ENCODE results near the gene SLC35G4. TPM values are rescaled to one million over a fixed set of nuclear protein-coding genes. Genes with fewer than 3 reads are reported as not detected.
"Not testable (repeated sequence)": the region's sequence is repeated elsewhere in the genome, so short reads cannot be mapped to it uniquely, and the experiment has no call there.

The SLC35G4 gene
- total RNA-seq, 1 donor from 2014 or later = not detected

DNA sequence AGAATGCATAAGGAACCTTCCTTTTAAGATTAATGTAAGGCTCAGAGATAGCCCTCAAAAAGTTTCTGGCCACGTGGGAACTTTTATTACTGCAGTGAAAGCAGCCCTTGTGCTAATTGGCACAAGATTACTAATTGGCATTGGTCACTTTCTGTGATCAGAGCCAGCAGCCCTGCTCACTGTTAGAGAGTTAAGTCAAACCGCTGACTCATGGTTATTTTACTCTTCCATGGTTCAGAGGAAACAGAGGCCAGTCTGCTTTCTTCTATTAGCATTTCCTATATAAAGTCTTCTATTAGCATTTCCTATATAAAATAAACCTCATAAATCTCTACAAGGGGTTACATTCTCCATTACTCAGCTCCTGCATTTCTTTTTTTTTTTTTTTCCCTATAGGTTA, 1.5 kb upstream of the SLC35G4 start:
- ATAC-seq (no peak), DNase-seq (ENCODE audit: missing footprints) (no peak)
- intact Hi-C loops (cut with DNase I) = no loop called here

DNA sequence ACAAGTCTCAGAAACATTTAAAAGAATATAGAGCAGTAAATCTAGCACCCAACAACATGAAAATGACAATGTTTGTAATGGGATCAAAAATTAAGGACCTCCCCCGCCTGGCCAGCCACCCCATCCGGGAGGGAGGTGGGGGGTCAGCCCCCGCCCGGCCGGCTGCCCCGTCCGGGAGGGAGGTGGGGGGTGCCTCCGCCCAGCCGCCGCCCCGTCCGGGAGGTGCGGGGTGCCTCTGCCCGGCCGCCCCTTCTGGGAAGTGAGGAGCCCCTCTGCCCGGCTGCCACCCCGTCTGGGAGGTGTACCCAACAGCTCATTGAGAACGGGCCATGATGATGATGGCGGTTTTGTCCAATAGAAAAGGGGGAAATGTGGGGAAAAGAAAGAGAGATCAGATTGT, 778 bp upstream of the SLC35G4 start:
- DNase-seq (ENCODE audit: missing footprints); ATAC-seq; intact Hi-C loops (cut with DNase I): not testable (repeated sequence)

DNA sequence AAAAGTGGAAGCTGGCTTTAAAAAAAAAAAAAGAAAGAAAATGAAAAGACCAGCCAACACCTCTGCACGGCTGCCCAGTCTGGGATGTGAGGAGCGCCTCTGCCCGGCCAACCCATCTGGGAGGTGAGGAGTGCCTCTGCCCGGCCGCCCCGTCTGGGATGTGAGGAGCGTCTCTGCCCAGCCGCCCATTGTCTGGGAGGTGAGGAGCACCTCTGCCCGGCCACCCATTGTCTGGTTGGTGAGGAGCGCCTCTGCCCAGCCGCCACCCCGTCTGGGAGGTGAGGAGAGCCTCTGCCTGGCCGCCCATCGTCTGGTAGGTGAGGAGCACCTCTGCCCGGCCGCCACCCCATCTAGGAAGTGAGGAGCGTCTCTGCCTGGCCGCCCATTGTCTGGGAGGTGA, 3.7 kb downstream of the SLC35G4 start:
- ATAC-seq; DNase-seq (ENCODE audit: missing footprints); intact Hi-C loops (cut with DNase I): not testable (repeated sequence)

DNA sequence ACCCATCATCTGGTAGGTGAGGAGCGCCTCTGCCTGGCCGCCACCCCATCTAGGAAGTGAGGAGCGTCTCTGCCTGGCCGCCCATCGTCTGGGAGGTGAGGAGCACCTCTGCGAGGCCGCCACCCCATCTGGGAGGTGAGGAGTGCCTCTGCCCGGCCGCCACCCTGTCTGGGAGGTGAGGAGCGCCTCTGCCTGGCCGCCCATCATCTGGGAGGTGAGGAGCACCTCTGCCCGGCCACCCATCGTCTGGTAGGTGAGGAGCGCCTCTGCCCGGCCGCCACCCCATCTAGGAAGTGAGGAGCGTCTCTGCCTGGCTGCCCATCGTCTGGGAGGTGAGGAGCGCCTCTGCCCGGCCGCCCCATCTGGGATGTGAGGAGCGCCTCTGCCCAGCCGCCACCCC, 4.2 kb downstream of the SLC35G4 start:
- DNase-seq (ENCODE audit: missing footprints); intact Hi-C loops (cut with DNase I); ATAC-seq: not testable (repeated sequence)

DNA sequence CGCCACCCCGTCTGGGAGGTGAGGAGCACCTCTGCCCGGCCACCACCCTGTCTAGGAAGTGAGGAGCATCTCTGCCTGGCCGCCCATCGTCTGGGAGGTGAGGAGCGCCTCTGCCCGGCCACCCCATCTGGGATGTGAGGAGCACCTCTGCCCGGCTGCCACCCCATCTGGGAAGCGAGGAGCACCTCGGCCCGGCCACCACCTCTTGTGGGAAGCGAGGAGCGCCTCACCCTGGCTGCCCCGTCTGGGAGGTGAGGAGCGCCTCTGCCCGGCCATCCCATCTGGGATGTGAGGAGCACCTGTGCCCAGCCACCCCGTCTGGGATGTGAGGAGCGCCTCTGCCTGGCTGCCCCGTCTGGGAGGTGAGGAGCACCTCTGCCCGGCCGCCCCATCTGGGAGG, 4.6 kb downstream of the SLC35G4 start:
- not testable (repeated sequence) for ATAC-seq

DNA sequence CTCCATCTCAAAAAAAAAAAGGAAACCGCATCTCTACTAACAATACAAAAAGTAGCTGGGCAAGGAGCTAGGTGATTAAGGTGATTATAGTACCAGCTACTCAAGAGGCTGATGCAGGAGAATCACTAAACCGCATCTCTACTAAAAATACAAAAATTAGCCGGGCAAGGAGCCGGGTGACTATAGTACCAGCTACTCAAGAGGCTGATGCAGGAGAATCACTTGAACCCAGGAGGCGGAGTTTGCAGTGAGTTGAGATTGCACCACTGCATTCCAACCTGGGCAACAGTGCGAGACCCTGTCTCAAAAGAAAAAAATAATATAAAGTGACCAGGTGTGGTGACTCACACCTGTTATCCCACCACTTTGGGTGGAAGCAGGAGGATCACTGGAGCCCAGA, 5.6 kb downstream of the SLC35G4 start:
- intact Hi-C loops (cut with DNase I); DNase-seq (ENCODE audit: missing footprints); ATAC-seq: not testable (repeated sequence)

More for the DNA sequence above, 4.6 kb downstream of the SLC35G4 start:
- DNase-seq (ENCODE audit: missing footprints); intact Hi-C loops (cut with DNase I): not testable (repeated sequence)

DNA sequence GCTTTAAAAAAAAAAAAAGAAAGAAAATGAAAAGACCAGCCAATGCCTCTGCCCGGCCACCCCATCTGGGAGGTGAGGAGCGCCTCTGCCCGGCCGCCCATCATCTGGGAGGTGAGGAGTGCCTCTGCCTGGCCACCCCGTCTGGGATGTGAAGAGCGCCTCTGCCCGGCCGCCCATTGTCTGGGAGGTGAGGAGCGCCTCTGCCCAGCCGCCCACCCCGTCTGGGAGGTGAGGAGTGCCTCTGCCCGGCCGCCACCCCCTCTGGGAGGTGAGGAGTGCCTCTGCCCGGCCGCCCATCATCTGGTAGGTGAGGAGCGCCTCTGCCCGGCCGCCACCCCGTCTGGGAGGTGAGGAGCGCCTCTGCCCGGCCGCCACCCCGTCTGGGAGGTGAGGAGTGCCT, 37.9 kb downstream of the SLC35G4 start:
- ATAC-seq; intact Hi-C loops (cut with DNase I); DNase-seq (ENCODE audit: missing footprints): not testable (repeated sequence)

DNA sequence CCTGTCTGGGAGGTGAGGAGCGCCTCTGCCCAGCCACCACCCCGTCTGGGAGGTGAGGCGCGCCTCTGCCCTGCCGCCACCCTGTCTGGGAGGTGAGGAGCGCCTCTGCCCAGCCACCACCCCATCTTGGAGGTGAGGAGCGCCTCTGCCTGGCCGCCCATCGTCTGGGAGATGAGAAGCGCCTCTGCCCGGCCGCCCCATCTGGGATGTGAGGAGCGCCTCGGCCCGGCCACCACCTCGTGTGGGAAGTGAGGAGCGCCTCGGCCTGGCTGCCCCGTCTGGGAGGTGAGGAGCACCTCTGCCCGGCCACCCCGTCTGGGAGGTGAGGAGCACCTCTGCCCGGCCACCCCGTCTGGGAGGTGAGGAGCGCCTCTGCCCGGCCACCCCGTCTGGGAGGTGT, 38.4 kb downstream of the SLC35G4 start:
- intact Hi-C loops (cut with DNase I); ATAC-seq; DNase-seq (ENCODE audit: missing footprints): not testable (repeated sequence)

DNA sequence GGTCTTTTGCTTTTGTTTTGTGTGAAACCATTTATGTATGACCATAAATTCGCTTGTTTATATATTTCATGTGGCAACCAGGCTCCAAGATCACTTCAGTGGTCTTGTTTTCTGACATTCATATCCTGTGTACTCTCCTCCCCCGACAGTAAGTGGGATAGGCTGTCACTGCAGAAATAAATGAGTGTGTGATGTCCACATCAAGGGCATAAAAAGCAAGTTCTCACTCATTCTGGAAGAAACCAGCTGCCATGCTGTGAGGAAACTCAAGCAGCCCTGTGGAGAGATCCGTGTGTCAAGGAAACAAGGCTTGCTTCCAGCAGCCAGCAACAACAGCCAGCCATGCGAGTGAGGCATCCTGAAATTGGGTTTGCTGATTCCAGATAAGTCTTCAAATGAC, 40.4 kb downstream of the SLC35G4 start:
- intact Hi-C loops (cut with DNase I) = no loop called here

DNA sequence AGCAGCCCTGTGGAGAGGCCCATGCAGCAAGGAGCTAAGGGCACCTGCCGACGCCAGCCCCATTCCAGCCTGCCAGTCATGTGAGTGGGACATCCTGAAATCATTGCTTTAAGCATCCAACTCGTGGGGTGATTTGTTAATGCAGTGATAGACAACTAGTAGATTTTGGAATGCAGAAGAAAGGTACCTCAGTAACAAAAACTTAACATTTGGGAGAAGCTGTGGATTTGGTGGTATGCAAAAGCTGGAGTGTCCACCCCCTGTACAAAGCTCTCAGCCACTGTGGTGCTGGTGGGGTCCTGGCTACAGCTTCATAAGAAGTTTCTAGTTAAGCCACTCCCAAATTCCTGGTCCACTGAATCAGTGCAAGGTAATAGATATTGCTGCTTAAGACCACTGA, 42.5 kb downstream of the SLC35G4 start:
- intact Hi-C loops (cut with DNase I) = no loop called here

More for the DNA sequence above, 40.4 kb downstream of the SLC35G4 start:
- ATAC-seq = no peak
- no peak for DNase-seq (ENCODE audit: missing footprints)

DNA sequence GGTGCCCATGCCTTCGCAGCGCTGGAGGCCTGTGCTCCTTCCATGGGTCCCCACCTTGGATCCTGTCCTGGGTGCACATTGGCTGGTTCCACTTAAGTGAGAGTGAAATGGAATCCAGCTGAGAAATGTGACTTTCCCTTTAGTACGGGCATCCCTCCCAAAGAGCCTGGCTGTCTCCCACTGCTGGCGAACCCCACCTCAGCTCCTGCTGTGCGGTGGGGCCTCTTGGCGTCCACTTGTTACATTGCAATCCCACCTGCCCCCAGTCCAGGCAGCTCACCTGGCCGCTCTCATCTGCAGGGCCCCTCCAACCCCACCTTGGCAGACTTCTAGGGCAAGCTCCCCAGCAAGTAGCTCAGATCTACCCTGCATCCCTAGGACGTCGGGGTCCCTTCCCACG, 44.1 kb downstream of the SLC35G4 start:
- ATAC-seq (no peak), DNase-seq (ENCODE audit: missing footprints) (no peak)
- intact Hi-C loops (cut with DNase I) = no loop called here

More for the DNA sequence above, 42.5 kb downstream of the SLC35G4 start:
- no peak for DNase-seq (ENCODE audit: missing footprints)
- ATAC-seq = no peak

DNA sequence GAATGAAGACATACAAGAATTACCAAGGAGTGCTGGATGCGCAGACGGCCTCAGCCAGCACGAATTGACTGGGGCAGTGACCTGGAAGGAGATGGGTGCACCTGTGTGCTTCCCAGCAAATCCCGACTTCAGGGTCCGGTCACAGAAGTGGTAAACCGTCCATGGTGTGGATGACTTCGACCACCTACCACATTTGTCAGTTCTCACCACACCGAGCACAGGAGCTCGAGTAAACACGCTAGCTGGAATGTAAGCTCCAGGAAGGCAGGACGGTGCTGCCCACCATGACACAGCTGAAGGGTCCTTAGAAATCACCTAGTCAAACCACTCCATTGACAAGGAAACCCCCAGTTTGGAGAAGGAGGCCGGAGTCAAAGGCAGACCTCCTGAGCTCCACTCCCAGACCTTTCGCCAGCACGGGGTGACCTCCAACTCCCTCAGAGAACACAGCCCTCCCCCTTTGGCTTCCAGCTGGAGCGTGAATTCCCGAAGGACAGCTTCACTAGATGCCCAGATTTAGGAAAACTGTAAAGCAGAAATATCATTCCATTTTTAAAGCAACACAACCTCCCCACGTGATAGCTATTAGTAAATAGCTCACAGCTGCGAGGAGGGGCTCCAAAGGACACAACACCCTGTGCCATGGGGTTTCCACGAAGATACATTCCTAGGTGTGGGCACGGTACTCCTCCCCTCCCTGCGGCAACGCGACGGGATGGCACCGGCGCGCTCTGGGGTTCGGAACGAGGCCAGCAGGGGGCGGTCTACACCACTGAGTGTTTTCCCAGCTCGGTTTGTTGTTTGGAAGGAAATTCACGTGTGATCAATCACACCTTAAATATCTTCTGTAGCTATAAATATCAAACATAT, 45.6 kb downstream of the SLC35G4 start:
- intact Hi-C loops (cut with DNase I) = loop anchor here (5.0 kb wide), 1 partner anchor 217 kb away; no protein-coding TSS in a partner anchor
- DNase-seq (ENCODE audit: missing footprints) = peak; percentile 75
- ATAC-seq = no peak

DNA sequence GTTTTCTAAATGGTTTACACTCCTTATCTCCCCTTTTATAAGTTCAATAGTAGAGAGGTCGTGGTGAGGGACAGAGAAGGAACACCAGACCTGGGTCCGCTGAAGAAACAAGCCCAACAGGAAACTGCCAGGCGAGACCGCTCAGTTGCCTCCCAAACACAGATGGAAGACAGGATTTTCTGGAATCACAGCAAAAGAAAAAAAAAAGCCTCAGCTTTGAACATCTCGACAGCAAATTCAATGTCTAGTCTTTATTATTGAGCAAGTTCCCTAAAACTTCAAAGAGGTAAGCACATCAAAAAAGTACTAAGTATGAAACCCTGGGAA, 46.2 kb downstream of the SLC35G4 start:
- no peak for ATAC-seq
- intact Hi-C loops (cut with DNase I) = loop anchor here (5.0 kb wide), 1 partner anchor 217 kb away; no protein-coding TSS in a partner anchor

DNA sequence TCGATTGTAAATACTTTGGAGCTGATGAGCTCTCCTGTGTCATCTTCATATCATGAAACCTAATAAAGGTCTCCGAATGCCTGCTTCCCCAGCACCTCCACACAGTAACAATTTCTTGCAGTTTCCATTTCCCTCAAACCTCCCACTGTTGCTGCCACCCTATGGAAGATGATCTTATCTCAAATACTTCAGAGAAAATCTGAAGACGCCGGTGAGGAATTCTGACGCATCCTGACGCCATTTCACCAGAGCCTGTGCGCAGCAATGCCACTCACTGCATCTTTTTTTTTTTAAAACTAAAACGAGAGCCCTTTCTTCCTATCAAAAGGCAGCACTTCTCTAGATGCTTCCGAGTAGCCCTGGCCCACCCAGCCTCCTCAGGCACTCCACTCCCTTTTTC, 47.8 kb downstream of the SLC35G4 start:
- no peak for DNase-seq (ENCODE audit: missing footprints)
- ATAC-seq = no peak
- intact Hi-C loops (cut with DNase I) = loop anchor here (5.0 kb wide), 1 partner anchor 215 kb away; no protein-coding TSS in a partner anchor

More for the DNA sequence above, 46.2 kb downstream of the SLC35G4 start:
- no peak for DNase-seq (ENCODE audit: missing footprints)

DNA sequence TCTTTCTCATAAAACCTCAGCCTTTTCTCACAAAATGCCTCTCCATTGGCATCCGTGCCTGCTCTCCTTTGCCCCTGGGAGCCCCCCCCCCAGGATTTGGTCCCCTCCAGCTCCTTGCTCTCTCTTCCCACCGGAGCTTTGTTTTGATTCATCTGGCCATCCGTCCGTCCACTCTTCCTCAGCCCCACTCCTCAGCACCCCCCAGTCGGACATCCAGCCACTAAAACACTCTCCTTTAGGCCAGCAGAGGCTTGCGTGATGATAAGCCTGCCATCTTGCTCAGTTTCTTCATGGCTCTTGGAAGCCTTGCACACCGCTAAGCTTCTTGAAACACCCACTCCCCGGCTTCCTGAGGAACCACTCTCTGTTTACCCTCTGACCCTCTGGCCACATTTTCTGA, 48.2 kb downstream of the SLC35G4 start:
- no peak for DNase-seq (ENCODE audit: missing footprints)
- intact Hi-C loops (cut with DNase I) = loop anchor here (5.0 kb wide), 1 partner anchor 215 kb away; no protein-coding TSS in a partner anchor
- no peak for ATAC-seq

DNA sequence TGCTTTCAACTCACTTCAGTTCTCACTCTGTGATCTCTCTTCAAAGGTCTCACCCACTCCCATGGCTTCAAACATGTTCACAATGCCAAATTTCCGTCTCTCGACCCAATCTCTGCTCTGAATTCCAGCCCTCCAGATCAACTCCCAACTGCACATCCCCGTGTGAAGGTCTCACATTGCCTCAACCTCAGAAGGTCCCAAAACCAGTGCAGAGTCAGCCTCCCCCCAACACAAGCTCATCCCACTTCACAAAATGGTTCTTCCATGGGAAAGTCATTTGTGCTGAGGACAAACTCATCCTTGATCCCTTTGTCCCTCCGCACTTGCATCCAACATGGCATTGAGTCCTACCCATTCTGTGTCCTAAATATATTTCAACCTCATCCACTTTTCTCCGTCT, 48.6 kb downstream of the SLC35G4 start:
- intact Hi-C loops (cut with DNase I) = loop anchor here (5.0 kb wide), 1 partner anchor 214 kb away; no protein-coding TSS in a partner anchor
- no peak for DNase-seq (ENCODE audit: missing footprints)
- no peak for ATAC-seq

DNA sequence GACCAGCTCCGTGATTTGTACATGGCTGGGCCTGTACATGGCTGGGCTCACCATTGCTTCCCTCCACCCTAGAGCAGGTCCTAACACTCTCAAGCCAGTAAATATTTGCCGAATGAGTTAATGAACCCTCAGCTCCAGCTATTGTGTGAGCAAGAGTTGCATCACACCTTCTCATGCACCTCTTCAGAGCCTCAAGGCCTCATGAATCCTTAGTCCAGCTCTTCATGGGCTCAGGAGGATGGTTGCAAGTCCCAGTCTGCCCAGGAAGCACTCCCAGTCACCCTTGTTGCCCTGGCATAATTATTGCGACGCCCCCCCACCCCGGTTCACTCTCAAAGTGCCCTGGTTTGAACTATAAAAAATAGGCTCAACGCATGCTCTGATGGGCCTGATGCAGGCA, 49.6 kb downstream of the SLC35G4 start:
- ATAC-seq (no peak), DNase-seq (ENCODE audit: missing footprints) (no peak)
- intact Hi-C loops (cut with DNase I) = loop anchor here (5.0 kb wide), 1 partner anchor 213 kb away; no protein-coding TSS in a partner anchor
